ENCODE results near the gene AGAP1.

The AGAP1 gene

DNA sequence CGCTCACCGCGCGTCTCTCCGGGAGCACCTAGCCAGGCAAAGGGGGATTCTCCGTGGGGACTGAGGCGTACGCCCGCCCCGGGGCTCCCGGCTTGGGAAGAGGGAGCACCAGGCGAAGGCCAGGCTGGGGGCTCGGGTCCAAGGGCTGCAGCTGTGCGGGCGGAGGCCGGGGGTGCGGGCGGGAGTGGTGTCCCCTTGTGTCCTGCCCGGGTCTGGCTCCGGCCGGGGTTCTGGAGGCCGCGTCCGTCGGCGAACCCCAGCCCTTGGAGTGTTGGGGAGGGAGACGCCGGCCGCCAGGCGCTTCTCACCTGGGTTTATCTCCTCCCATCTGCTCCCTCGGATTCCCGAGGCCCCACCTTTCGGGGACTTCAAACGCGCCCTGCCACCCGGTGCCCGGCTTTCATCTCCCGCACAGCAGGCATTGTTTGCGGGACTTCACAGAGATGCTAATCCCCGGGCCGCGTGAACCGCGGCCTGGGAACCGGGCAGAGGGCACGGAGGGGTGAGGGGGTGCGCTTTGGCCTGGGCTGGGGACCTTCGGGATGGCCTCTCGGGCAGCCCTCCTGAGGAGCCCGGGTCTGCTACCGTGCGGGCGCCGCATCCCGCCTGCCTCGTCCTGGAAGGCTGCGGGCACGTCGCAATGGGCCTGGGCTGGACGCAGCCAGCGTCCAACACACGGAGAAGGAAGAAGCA, 679.3 kb downstream of the AGAP1 start:
- no peak for DNase-seq (ENCODE audit: low spot score)

DNA sequence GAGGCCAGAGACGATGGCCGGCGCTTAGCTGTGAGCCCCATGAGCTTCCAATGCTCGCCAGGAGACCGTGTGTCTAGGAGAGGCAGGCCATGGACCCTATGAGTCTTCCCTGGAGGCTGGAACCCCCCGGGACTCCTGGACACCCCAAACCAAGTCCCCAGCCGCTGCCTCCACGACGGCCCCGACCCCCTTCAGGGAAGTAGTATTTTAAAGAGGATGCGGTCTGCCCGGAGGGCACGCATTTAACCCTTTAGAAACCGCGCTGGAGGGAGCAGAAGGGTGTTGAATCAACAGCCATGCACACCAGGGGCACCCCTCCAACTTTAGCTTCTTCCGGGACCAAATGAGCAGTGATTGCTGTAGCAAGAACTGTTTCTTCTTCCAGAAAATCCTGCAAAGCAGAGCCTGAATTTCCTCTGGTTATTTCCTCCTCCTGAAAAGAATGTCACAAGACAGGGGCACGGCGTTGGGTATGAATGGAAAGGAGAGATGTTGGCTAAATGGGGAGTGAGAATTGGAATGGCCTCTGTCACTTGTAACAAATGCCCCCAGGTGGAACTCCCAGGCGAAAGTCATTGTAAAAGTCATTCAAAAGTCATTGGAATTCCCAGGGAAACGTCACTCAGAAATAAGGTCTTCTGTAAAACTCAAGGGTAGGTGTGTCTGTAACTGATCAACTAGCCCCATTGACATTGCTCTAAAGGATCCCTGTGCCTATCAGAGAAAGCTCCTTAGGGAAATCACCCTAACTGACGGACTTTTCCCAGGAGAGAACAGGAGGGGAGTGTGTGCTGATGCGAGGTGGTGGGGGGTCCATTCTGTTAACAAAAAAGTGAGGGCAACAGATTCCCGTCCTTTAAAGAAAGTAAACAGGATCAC, 680.1 kb downstream of the AGAP1 start:
- DNase-seq (ENCODE audit: low spot score), result no peak

DNA sequence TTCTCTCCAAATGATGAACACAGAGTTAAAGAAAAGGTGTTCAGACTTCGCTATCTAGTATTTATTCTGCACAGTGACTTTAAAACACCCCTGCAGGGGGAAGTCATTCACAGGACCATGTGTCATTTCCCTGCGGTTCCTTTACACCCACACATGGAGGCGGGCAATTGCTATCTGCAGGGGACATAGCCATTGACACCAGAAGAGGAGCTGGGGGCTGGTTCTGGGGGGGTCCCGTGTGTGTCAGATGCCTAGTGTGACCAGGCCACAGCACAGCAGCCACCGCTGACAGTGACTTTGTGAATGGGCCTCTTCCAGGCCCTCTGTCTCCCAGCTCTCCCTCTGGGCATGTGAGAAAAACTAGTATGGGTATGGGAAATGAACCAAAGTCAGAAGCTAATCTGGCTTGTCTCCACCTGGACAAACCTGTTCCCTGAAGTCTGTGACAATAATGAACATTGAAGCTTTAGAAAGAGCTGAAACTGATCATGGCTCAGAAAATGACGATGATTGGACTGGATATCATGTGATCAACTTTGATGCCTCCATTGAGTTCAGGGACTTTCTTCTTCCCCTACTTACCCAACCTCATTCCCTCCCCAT, 681.8 kb downstream of the AGAP1 start:
- DNase-seq (ENCODE audit: low spot score), result no peak

GRCh38 chr2:236176417-236176816, 682.6 kb downstream of the AGAP1 start:
- no peak for DNase-seq (ENCODE audit: low spot score)

DNA sequence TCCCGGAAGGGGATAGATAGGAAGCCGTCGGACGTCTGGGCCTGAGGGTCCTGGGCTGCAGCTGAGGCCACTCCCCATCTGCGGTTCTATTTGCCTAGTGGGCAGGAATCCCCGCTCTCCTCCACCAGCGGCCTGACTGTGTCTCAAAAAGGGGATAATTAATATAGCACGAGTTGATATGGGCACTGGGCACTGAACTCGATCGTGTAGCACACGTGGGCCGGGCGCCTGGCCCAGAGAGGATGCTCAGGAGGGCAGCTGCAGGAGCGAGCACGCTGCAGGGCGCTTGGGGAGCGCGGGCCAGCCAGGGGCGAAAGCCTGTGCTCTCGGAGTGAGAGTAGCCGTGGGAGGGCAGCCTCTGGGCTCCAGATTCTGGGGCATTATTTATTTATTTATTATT, 683.1 kb downstream of the AGAP1 start:
- DNase-seq (ENCODE audit: low spot score), result no peak

DNA sequence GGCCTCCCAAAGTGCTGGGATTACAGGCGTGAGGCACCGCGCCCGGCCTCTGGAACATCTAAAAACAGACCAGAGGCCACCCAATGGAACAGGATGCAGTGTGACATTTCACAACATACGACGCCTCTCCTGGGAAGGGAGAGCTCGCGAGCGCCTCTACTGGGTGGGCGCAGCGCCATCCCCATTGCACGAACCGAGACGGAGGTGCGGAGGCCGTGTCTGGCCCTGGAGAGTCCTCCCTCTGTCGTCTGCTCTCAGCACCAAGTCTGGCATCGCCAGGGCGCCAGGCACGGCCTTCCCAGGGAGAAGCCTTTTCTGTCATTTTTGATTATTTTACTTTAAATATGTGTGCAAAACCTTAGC, 683.7 kb downstream of the AGAP1 start:
- DNase-seq (ENCODE audit: low spot score), result no peak

DNA sequence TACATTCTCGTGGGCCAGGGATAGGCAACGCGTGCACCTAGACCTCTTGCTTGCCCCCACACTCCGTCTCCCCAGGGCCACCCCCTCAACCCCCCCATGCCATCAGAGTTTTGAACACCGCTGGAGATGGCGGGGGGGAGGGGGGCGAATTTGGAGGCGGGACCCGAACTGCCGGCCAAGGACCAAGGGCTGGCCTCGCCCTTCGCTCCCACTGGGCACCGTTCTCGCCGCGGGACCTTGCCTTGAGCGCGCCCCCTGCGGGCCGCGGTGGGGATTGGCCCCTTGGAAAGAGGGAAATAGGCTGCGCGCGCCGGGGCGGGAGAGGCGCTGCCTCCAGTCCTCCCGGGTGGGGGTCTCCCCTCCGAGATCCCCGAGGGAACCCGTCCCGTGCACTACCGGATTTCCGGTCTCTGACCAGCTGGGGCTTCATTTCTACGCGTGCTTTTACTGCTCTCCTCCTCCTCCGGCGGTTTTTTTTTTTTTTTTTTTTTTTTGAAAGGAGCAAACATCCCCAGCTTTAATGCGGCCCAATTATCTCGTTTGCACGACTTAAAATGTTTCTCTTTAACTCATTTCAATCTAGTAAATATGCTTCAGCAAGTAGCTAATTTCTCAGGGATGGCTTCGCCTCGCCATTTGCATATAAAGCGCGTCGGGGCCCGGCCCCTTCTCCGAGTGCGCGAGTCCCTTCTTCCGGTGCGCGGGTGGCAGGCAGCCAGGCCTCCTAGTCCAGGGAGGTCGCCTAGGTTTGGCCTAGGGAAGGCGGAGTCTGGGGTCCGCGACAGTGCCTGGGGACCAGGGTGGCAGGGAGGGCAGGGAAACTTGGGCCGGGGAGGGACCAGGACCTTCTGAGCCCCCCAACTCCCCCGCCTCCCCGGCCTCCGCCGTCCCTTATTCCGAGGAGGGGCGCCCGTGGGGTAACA, 684.4 kb downstream of the AGAP1 start:
- no peak for DNase-seq (ENCODE audit: low spot score)

DNA sequence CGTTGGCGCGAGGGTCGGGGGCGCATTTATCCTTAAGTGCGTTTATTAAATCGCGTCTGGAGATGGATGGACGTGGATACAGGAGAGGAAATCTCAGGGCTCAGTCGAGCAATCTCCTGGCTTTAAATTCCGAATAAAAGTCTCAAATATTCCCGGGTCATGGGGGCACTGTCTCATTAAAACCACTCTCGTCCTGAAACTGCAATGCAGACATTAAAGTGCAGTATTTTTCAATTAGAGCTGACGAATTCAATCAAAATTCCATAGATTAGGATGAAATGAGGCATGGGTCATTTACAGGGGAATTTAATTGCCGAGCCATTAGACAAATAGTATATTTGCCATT, 685.0 kb downstream of the AGAP1 start:
- DNase-seq (ENCODE audit: low spot score), result no peak

DNA sequence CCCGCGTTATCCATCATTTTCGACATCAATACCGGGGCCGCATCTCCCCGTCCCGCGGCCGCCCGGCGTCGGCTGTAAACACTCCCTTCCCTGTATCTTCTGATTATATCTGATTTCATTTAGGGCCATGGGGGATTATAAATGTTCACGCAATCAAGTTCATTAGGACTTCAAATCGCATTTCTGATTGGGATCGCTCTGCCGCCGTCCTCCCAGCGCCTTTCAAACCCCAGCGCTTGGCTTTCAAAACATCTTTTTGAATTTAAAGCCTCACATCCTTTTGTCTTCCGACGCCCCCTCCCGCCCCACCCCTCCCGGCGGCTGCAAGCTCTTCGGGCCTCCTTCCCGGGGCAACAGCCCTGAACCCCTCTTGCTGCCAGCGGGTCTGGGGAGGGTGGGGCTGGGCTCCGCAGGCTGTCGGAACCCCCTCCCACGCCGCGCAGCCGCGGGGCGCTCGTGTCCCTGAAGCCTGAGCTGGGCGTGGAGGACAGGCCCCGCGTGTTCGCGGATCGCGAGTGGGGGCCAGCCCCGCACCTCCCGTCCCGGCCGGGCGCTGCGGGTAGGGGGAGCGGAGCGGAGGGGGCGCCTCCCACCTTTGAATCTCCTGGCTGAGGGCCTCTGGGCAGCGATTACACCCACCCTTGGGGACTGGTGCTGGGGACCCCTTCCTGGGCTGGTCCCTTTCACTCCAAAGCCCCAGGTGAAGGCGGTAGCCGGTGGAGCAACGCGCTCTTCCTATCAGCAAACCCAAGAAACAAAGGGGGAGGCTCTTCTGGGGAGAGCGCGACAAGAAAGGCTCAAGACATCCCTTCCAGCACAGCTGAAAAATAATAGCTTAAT, 685.6 kb downstream of the AGAP1 start:
- no peak for DNase-seq (ENCODE audit: low spot score)

GRCh38 chr2:236180076-236180816, 686.4 kb downstream of the AGAP1 start:
- DNase-seq (ENCODE audit: low spot score), result no peak

DNA sequence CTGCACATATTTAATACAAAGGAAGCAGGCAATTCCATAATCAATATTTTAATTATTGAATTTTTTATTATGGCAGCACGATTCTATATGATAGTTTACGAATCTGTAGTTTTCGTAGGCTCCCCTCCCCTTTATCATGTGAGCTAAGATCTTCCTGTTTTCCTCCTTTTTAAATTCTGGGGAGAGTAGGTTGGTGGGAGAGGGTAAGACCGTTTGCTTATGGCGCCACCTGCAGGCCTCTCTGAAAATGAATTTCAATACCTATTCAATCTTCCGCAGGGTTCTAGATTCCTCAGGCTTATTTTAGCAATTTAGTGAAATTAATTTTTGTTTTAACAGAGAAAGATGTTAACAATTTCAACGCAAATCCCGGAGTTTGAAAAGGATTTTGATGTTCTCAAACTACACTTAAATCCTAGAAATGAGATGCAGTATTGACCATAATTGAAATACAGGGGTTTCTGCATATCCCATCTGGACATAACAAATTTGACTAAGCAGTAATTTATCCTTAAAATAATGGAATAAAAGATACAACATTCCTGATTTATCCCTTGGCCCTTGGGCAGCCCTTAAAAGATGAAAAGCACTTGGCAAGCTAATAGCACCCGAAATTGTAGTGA, 687.1 kb downstream of the AGAP1 start:
- no peak for DNase-seq (ENCODE audit: low spot score)

Data from CD4-positive, alpha-beta T cell treated with Interleukin-6 at 100 ng/mL for 8 hours (primary cell).